ENCODE measurements around the gene CCDC150.

The CCDC150 gene

DNA sequence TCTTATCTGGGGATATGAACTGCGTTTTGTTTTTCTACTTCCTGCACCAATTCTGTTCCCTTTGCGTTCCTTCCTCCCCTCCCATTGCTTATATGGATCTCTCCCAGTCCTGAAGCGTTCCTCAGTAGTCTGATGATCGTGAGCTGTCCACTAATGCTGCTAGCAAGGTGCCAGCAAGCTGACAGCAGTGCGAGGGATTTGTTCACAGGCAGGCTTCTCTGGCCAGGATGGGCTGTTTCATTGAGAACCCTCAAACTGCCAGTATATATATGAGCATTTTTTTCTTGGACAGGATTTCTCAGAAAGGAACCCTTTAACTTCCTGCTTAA lies 119.8 kb downstream of the CCDC150 start:
- Histone ChIP-seq H3K4me1 (ENCODE audit: insufficient read depth, poor library complexity, severe bottlenecking) (no peaks in the 10 kb centered on the region), H3K36me3 (ENCODE audit: low read depth) (peaks cover 19% of the 10 kb centered on the region), H3K27ac (ENCODE audit: poor library complexity, severe bottlenecking) (no peak overlapping the region), H3K4me3 (ENCODE audit: severe bottlenecking) (no peak overlapping the region), H3K27me3 (ENCODE audit: insufficient read depth, poor library complexity, severe bottlenecking) (no peaks in the 10 kb centered on the region), H3K9me3 (ENCODE audit: severe bottlenecking) (no peaks in the 10 kb centered on the region)
- ATAC-seq (ENCODE audit: low read depth): no peak
- DNase-seq (ENCODE audit: low spot score): no peak
- TF ChIP-seq, protein P1, sequence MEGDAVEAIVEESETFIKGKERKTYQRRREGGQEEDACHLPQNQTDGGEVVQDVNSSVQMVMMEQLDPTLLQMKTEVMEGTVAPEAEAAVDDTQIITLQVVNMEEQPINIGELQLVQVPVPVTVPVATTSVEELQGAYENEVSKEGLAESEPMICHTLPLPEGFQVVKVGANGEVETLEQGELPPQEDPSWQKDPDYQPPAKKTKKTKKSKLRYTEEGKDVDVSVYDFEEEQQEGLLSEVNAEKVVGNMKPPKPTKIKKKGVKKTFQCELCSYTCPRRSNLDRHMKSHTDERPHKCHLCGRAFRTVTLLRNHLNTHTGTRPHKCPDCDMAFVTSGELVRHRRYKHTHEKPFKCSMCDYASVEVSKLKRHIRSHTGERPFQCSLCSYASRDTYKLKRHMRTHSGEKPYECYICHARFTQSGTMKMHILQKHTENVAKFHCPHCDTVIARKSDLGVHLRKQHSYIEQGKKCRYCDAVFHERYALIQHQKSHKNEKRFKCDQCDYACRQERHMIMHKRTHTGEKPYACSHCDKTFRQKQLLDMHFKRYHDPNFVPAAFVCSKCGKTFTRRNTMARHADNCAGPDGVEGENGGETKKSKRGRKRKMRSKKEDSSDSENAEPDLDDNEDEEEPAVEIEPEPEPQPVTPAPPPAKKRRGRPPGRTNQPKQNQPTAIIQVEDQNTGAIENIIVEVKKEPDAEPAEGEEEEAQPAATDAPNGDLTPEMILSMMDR (IDR thresholded peaks at IDR 0.05; ENCODE audit: poor library complexity, severe bottlenecking): no peak

DNA sequence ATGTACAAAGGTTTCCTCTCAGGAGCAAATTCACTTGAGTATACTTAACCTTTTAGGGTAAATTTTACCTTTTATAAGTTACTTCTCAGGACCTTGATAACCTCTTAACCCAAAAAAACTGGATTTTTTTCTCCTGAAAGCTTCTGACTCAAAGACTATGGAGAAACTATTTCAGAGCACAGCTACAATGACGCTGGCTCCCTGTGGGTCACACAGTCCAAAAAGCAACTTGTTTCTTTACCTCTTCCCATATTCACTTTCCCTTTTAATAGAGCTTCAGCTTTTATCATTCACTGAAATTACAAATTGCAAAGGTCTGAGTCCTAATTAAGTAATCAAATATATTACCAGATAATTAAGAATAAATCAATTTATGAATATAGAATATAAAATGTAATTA lies 127.6 kb downstream of the CCDC150 start:
- TF ChIP-seq, protein P1 (IDR thresholded peaks at IDR 0.05; ENCODE audit: poor library complexity, severe bottlenecking): no peak
- no peak for ATAC-seq (ENCODE audit: low read depth)
- H3K4me1 ChIP-seq (ENCODE audit: insufficient read depth, poor library complexity, severe bottlenecking): no peaks in the 10 kb centered on the region
- peaks cover 94% of the 10 kb centered on the region for H3K36me3 ChIP-seq (ENCODE audit: low read depth)
- no peaks in the 10 kb centered on the region for H3K9me3 ChIP-seq (ENCODE audit: severe bottlenecking)
- H3K27me3 ChIP-seq (ENCODE audit: insufficient read depth, poor library complexity, severe bottlenecking): no peaks in the 10 kb centered on the region
- H3K27ac ChIP-seq (ENCODE audit: poor library complexity, severe bottlenecking): no peak overlapping the region
- DNase-seq (ENCODE audit: low spot score): no peak
- H3K4me3 ChIP-seq (ENCODE audit: severe bottlenecking): no peak overlapping the region

All from RWPE2 (cell line).